ENCODE data around the gene BORCS5. TPM values are rescaled to one million over a fixed set of nuclear protein-coding genes. Genes with fewer than 3 reads are reported as not detected.

The BORCS5 gene
- total and polyA plus RNA-seq, 2 of the 4 experiments (the other 2 are of a cell fraction), result 14.4 to 18.3 TPM

GRCh38 chr12:12336049-12336411 lies 20.8 kb upstream of the BORCS5 start:
- Histone ChIP-seq H3K23ac (ENCODE audit: low read depth, low read length) (no peak overlapping the region), H4K8ac (ENCODE audit: low read depth in 2 of 2, low read length in 2 of 2) (no peak overlapping the region), H2AK5ac (ENCODE audit: low read depth, low read length) (no peak overlapping the region), H2BK5ac (ENCODE audit: low read depth, low read length, poor library complexity, severe bottlenecking) (no peak overlapping the region), H2AK9ac (replicated peaks; ENCODE audit: low read depth, low read length, poor library complexity) (no peak overlapping the region), H2AFZ (replicated peaks; ENCODE audit: low read length, poor library complexity) (no peak overlapping the region), H3K9ac (ENCODE audit: low read depth, low read length) (no peak overlapping the region), H3K14ac (replicated peaks; ENCODE audit: low read depth, low read length) (no peak overlapping the region), H2BK15ac (ENCODE audit: low read depth, low read length) (no peak overlapping the region), H3K27ac (ENCODE audit: insufficient read depth, low read length) (no peak overlapping the region), H3K79me1 (ENCODE audit: low read depth in 1 of 2, low read length in 2 of 2) (no peaks in the 10 kb centered on the region), H3K4me2 (ENCODE audit: low read depth, low read length) (no peak overlapping the region), H3K9me3 (ENCODE audit: control insufficient read depth, insufficient read depth, low read length) (no peaks in the 10 kb centered on the region), H3K56ac (ENCODE audit: extremely low read depth, insufficient read depth, low read length) (no peak overlapping the region), H2BK20ac (ENCODE audit: low read depth, low read length) (no peak overlapping the region), H3K27me3 (ENCODE audit: control insufficient read depth, insufficient read depth, low read length) (0 out of 2 replicates have a peak, but pooled peaks cover 2% of the 10 kb centered on the region), H3K36me3 (ENCODE audit: control insufficient read depth, insufficient read depth, low read length) (no peaks in the 10 kb centered on the region), H3K4ac (ENCODE audit: low read depth, low read length) (no peak overlapping the region), H3K18ac (ENCODE audit: low read depth, low read length) (no peak overlapping the region), H3K9me1 (ENCODE audit: insufficient read depth, low read length) (0 out of 2 replicates have a peak, but pooled peaks cover 5% of the 10 kb centered on the region), H3K4me3 (ENCODE audit: insufficient read depth, low read depth, low read length) (no peak overlapping the region), H4K20me1 (ENCODE audit: insufficient read depth, low read length) (peaks cover 7% of the 10 kb centered on the region; the same call in 1 of the 2 replicates), H2BK120ac (ENCODE audit: low read depth, low read length) (no peak overlapping the region), H4K5ac (ENCODE audit: low read depth, low read length) (no peak overlapping the region), H3K4me1 (ENCODE audit: control insufficient read depth, insufficient read depth, low read length) (peaks cover 2% of the 10 kb centered on the region; the same call in 1 of the 2 replicates), H4K91ac (ENCODE audit: insufficient read depth, low read depth, low read length) (no peak overlapping the region)
- in situ Hi-C loops (cut with MboI; ENCODE audit: low sequenced_read_pairs) (loop anchor here (10.0 kb wide), 1 partner anchor 251 kb away; no protein-coding TSS in a partner anchor), dilution Hi-C loops (cut with HindIII; ENCODE audit: low sequenced_read_pairs, unreplicated experiment) (no loop called here), intact Hi-C loops (cut with micrococcal nuclease) (loop anchor here (10.0 kb wide), 1 partner anchor 681 kb away; no protein-coding TSS in a partner anchor)
- ChIA-PET CTCF (interaction anchor here (0.5 to 1.1 kb wide), 3 partner anchors 21 to 334 kb away, joined by 3 read pairs; partner anchors contain the start of gene BORCS5), POLR2A (ENCODE audit: unreplicated experiment) (no interaction called here)
- TF ChIP-seq MAFK (IDR thresholded peaks at IDR 0.05; ENCODE audit: low read depth, low read length) (no peak), CEBPB (IDR thresholded peaks at IDR 0.05; ENCODE audit: low read depth, low read length) (0 out of 2 replicates have a peak, but pooled peaks have one; percentile 37), MXI1 (IDR thresholded peaks at IDR 0.05; ENCODE audit: borderline replicate concordance, low read depth, low read length) (no peak), USF2 (IDR thresholded peaks at IDR 0.05; ENCODE audit: low read depth, low read length) (no peak)
- ATAC-seq (ENCODE audit: low read depth) (no peak), DNase-seq (no peak)
- WGBS, 2 experiments (ENCODE audit: extremely low coverage in 2 of 2, insufficient read length in 1 of 2), result no CpG with 5 or more reads among the region's 5 CpGs
- no TSS peak for BruUV-seq (replicated peaks)

All from IMR-90 (cell line).